HepG2 (cell line): ENCODE data around the gene CARS2. TPM values are rescaled to one million over a fixed set of nuclear protein-coding genes. Genes with fewer than 3 reads are reported as not detected.
A peak's percentile ranks its signal among the peaks of the same experiment; 100 is the strongest.

Experiments
- AGO2 ChIP-seq: fragments of 200-400 bp; formaldehyde crosslinking; optimal IDR thresholded peaks from 2 replicates; pipeline ENCODE3; 2017; ENCODE audit warnings: mild to moderate bottlenecking, low read depth, low read length, moderate library complexity
- ARID4A ChIP-seq: sonication (generic); formaldehyde crosslinking; IDR thresholded peaks from 2 replicates; pipeline ENCODE4 v1.5.0; 2020; ENCODE audit warnings: mild to moderate bottlenecking, missing genetic modification reagents, borderline replicate concordance
- ARNTL ChIP-seq: sonication (generic); formaldehyde crosslinking; IDR thresholded peaks from 2 replicates; pipeline ENCODE4 v1.4.0; 2020; ENCODE audit warnings: mild to moderate bottlenecking, missing genetic modification reagents
- ELF4 ChIP-seq: sonication (generic); formaldehyde crosslinking; IDR thresholded peaks from 2 replicates; pipeline ENCODE4 v1.5.0; 2020; ENCODE audit warnings: missing genetic modification reagents, mild to moderate bottlenecking, moderate library complexity, borderline replicate concordance
- KDM2A ChIP-seq: sonication (generic); formaldehyde crosslinking; IDR thresholded peaks from 2 replicates; pipeline ENCODE4 v1.4.0; 2020; ENCODE audit warnings: low read depth, missing genetic modification reagents, borderline replicate concordance
- KDM6A ChIP-seq: IDR thresholded peaks from 2 replicates; pipeline ENCODE4 v1.6.1; 2016; ENCODE audit warnings: low read depth
- MTF2 ChIP-seq: sonication (generic); formaldehyde crosslinking; IDR thresholded peaks from 2 replicates; pipeline ENCODE4 v1.5.0; 2020; ENCODE audit warnings: missing genetic modification reagents, borderline replicate concordance
- PAX8 ChIP-seq: sonication (generic); formaldehyde crosslinking; IDR thresholded peaks from 2 replicates; pipeline ENCODE4 v1.8.0; 2022; ENCODE audit warnings: mild to moderate bottlenecking, missing genetic modification reagents, borderline replicate concordance
- PHF5A ChIP-seq: IDR thresholded peaks from one replicate; pipeline ENCODE4 v1.6.1; 2018; ENCODE audit warnings: low read depth, missing genetic modification reagents; ENCODE audit not compliant: unreplicated experiment
- POLR2AphosphoS5 ChIP-seq: IDR thresholded peaks from 2 replicates; pipeline ENCODE4 v1.6.1; 2012; ENCODE audit warnings: low read depth, low read length
- RNF219 ChIP-seq: sonication (generic); formaldehyde crosslinking; IDR thresholded peaks from 2 replicates; pipeline ENCODE4 v1.5.0; 2020; ENCODE audit warnings: mild to moderate bottlenecking, missing genetic modification reagents
- TAF1 ChIP-seq: sonication (generic); formaldehyde crosslinking; IDR thresholded peaks from 2 replicates; pipeline ENCODE4 v1.4.0; 2020; ENCODE audit warnings: missing genetic modification reagents
- YEATS4 ChIP-seq: sonication (generic); formaldehyde crosslinking; IDR thresholded peaks from 2 replicates; pipeline ENCODE4 v1.4.0; 2020; ENCODE audit warnings: missing genetic modification reagents, borderline replicate concordance
- ZNF34 ChIP-seq: sonication (generic); formaldehyde crosslinking; IDR thresholded peaks from 2 replicates; pipeline ENCODE4 v1.4.0; 2020; ENCODE audit warnings: mild to moderate bottlenecking, missing genetic modification reagents, borderline replicate concordance
- ZNF430 ChIP-seq: sonication (generic); formaldehyde crosslinking; IDR thresholded peaks from 2 replicates; pipeline ENCODE4 v1.9.0; 2021; ENCODE audit warnings: mild to moderate bottlenecking, missing genetic modification reagents
- ZNF460 ChIP-seq: sonication (generic); formaldehyde crosslinking; IDR thresholded peaks from 2 replicates; pipeline ENCODE4 v1.5.1; 2020; ENCODE audit warnings: missing genetic modification reagents, mild to moderate bottlenecking, borderline replicate concordance
- ZNF547 ChIP-seq: sonication (generic); formaldehyde crosslinking; IDR thresholded peaks from 2 replicates; pipeline ENCODE4 v1.5.1; 2020; ENCODE audit warnings: mild to moderate bottlenecking, missing genetic modification reagents
- ZNF569 ChIP-seq: sonication (generic); formaldehyde crosslinking; IDR thresholded peaks from 2 replicates; pipeline ENCODE4 v1.5.0; 2020; ENCODE audit warnings: mild to moderate bottlenecking, missing genetic modification reagents, moderate library complexity, borderline replicate concordance
- ZNF580 ChIP-seq: IDR thresholded peaks from 2 replicates; pipeline ENCODE4 v1.6.1; 2016; ENCODE audit warnings: low read depth, borderline replicate concordance
- ZNF598 ChIP-seq: sonication (generic); formaldehyde crosslinking; IDR thresholded peaks from 2 replicates; pipeline ENCODE4 v1.5.1; 2020; ENCODE audit warnings: mild to moderate bottlenecking, missing genetic modification reagents, borderline replicate concordance
- polyA plus RNA-seq, 8 experiments: library from polyadenylated mRNA; depleted of rRNA in 3 of 8; stranded (reverse) in 7 of 8; unstranded in 1 of 8; fragments of >200 nt; fragmentation: Illumina TruSeq in 4 of 8; extraction: Trizol in 4 of 8; gene quantifications; 2 replicates each; pipeline versions ENCODE4 v1.2.1 to v1.2.3, GENCODE V29; 2011 to 2016; ENCODE audit warnings: low read depth in 4 of 8, missing spikeins in 1 of 8, mixed read lengths in 1 of 8; ENCODE audit not compliant: insufficient read depth in 1 of 8
- total RNA-seq, 5 experiments: library from RNA; depleted of rRNA; stranded (reverse); fragments of >200 nt; fragmentation: Illumina TruSeq; extraction: Trizol; gene quantifications; 2 replicates each; pipeline ENCODE4 v1.2.3, GENCODE V29; 2016; ENCODE audit warnings: low read depth in 1 of 5
- TF ChIP-seq, protein P1 (sequence below): IDR thresholded peaks from 2 replicates; pipeline ENCODE4 v1.6.1; 2018; ENCODE audit warnings: missing genetic modification reagents, mild to moderate bottlenecking, missing compliant biosample characterization

Gene CARS2
- total and polyA plus RNA-seq, 2 of the 13 experiments (the other 11 are each of a cell fraction or from before 2014, with no cell fraction given) = 41.1 to 59.3 TPM

GRCh38 chr13:110712849-110713641 lies 7.1 kb upstream of the CARS2 start (continued):
- TF ChIP-seq ARID4A (CRISPR knock-in tag) (peak; percentile 58), ZNF34 (no peak), AGO2 (peak; percentile 85), KDM6A (no peak), ZNF598 (CRISPR knock-in tag) (peak; percentile 42; the same call in 1 of the 2 replicates), ZNF430 (peak; percentile 90), PAX8 (no peak; the same call in 1 of the 2 replicates), KDM2A (CRISPR knock-in tag) (peak; percentile 50; the same call in 1 of the 2 replicates), ELF4 (CRISPR knock-in tag) (no peak), RNF219 (CRISPR knock-in tag) (no peak), YEATS4 (CRISPR knock-in tag) (peak; percentile 50), ARNTL (CRISPR knock-in tag) (0 out of 2 replicates have a peak, but pooled peaks have one; percentile 40), PHF5A (CRISPR knock-in tag) (peak; percentile 55), POLR2AphosphoS5 (peak; percentile 96), TAF1 (CRISPR knock-in tag) (peak; percentile 78; the same call in 1 of the 2 replicates), ZNF547 (CRISPR knock-in tag) (0 out of 2 replicates have a peak, but pooled peaks have one; percentile 20), ZNF460 (CRISPR knock-in tag) (no peak), ZNF580 (no peak), ZNF569 (CRISPR knock-in tag) (no peak), MTF2 (CRISPR knock-in tag) (no peak)
- TF ChIP-seq, protein P1, sequence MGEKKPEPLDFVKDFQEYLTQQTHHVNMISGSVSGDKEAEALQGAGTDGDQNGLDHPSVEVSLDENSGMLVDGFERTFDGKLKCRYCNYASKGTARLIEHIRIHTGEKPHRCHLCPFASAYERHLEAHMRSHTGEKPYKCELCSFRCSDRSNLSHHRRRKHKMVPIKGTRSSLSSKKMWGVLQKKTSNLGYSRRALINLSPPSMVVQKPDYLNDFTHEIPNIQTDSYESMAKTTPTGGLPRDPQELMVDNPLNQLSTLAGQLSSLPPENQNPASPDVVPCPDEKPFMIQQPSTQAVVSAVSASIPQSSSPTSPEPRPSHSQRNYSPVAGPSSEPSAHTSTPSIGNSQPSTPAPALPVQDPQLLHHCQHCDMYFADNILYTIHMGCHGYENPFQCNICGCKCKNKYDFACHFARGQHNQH (CRISPR knock-in tag) = peak; percentile 55; the same call in 1 of the 2 replicates
